GM21786 (cell line): ENCODE data around the gene FIGNL2.

Source experiments
- ATAC-seq: cut with Tn5 transposase; IDR thresholded peaks from one replicate; pipeline ENCODE4 v1.9.1; 2021; ENCODE audit not compliant: unreplicated experiment

FIGNL2 gene

GRCh38 chr12:51855586-51856428 is 7.3 kb upstream of the FIGNL2 start:
- ATAC-seq = no peak

GRCh38 chr12:51852404-51853137 is 4.1 kb upstream of the FIGNL2 start:
- ATAC-seq = no peak

- ATAC-seq = no peak
These were observed 3.1 kb upstream of the FIGNL2 start for GRCh38 chr12:51851413-51852124.

GRCh38 chr12:51850965-51851299 is 2.4 kb upstream of the FIGNL2 start:
- no peak for ATAC-seq

- no peak for ATAC-seq
These were observed 1.8 kb upstream of the FIGNL2 start for GRCh38 chr12:51850081-51850964.

- no peak for ATAC-seq
These were observed 570 bp upstream of the FIGNL2 start for GRCh38 chr12:51848841-51849735.

- no peak for ATAC-seq
These were observed 734 bp downstream of the FIGNL2 start for GRCh38 chr12:51847643-51848325.

- no peak for ATAC-seq
These were observed 1.4 kb downstream of the FIGNL2 start for GRCh38 chr12:51846911-51847642.

GRCh38 chr12:51846271-51846691 is 2.2 kb downstream of the FIGNL2 start:
- no peak for ATAC-seq

GRCh38 chr12:51845482-51845881 is 3.0 kb downstream of the FIGNL2 start:
- ATAC-seq = no peak

- no peak for ATAC-seq
These were observed 3.7 kb downstream of the FIGNL2 start for GRCh38 chr12:51844854-51845253.

GRCh38 chr12:51841727-51842126 is 6.8 kb downstream of the FIGNL2 start:
- no peak for ATAC-seq

- no peak for ATAC-seq
These were observed 7.6 kb downstream of the FIGNL2 start for GRCh38 chr12:51840966-51841365.

GRCh38 chr12:51839310-51839947 is 9.1 kb downstream of the FIGNL2 start:
- no peak for ATAC-seq

GRCh38 chr12:51838762-51839161 is 9.8 kb downstream of the FIGNL2 start:
- ATAC-seq = no peak

- no peak for ATAC-seq
These were observed 10.5 kb downstream of the FIGNL2 start for GRCh38 chr12:51838036-51838435.

GRCh38 chr12:51837286-51837685 is 11.2 kb downstream of the FIGNL2 start:
- no peak for ATAC-seq

- no peak for ATAC-seq
These were observed 11.7 kb downstream of the FIGNL2 start for GRCh38 chr12:51836827-51837173.
